Activated naive CD4-positive, alpha-beta T cell (primary cell): Measurements from ENCODE around the gene OSGIN1.
A peak's percentile ranks its signal among the peaks of the same experiment; 100 is the strongest.

Experiments used
- DNase-seq, 4 experiments: peaks; one replicate each; lab custom pipeline; 2025; lab: John Stamatoyannopoulos, UW

OSGIN1 gene

DNA sequence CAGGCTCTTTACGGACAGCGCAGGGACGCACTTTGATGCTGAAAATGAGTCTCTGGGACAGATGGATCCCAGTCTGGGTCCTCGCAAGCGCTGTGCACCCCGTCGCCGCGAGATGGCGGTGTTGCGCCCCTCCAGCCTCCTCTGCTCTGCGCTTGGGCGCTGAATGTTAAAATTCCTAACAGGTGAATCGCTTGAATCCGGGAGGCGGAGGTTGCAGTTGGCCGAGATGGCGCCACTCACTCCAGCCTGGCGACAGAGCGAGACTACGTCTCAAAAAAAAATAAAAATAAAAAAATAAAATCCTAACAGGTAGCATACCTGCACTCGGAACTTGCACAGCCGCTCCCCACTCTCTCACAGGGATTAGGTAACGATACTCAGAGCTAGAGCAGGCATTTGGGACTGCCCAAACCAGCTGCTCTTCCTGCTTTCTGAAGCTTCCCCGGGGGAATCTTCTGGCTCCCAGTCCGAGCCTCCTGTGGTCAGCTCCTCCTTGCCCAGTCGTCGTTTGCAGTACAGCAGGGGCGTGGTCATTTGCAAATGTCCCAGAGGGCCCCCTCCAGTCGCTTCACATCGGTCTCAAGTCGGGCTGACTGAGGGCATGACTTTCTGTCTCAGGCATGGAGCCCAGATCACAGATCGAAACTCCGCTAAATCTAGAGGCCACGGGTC lies 26.2 kb upstream of the OSGIN1 start:
- DNase-seq = peak; percentile 20 to 58 (median 44)

- no peak for DNase-seq
These were observed 24.5 kb upstream of the OSGIN1 start for GRCh38 chr16:83928341-83929055.

GRCh38 chr16:83929811-83930555 lies 23.1 kb upstream of the OSGIN1 start:
- no peak for DNase-seq

GRCh38 chr16:83930730-83931500 lies 22.1 kb upstream of the OSGIN1 start:
- no peak for DNase-seq

DNA sequence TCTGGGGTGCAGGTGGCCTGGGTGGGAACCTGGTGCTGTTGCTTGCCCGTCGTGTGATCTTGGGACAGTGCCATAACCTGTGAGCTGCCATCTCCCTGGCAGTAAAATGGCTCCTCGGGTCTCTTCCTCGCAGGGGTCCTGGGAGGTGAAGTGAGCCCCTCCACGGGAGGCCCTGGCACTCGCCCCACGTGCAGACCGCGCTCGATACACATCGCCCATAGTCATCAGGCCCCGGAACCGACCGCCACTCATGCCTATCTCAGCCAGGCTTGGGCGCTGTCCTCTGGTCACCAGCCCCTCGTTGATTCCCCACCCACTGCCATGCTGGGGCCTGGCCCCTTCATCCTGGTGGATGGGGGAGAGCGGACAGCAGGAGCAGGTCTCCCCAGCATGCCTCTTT lies 21.5 kb upstream of the OSGIN1 start:
- no peak for DNase-seq

DNA sequence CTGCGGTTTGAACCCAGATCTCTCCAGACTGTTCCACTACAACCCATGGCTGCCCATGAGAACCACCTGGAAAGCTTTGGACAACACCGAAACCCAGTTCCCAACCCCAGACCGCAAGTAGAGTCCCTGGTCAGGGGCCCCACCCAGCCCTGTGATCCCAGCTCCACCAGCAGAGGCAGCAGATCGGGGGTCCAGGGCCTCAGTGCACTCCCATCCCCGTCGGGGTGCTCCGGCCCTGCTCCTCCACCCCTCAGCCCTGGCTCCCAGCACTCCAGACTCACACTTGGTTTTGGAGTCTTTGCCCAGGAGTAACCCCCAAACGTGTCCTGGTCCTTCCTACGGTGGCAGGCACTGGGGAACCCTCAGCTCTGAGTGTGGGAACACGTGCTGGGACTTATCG lies 20.7 kb upstream of the OSGIN1 start:
- DNase-seq = no peak

DNA sequence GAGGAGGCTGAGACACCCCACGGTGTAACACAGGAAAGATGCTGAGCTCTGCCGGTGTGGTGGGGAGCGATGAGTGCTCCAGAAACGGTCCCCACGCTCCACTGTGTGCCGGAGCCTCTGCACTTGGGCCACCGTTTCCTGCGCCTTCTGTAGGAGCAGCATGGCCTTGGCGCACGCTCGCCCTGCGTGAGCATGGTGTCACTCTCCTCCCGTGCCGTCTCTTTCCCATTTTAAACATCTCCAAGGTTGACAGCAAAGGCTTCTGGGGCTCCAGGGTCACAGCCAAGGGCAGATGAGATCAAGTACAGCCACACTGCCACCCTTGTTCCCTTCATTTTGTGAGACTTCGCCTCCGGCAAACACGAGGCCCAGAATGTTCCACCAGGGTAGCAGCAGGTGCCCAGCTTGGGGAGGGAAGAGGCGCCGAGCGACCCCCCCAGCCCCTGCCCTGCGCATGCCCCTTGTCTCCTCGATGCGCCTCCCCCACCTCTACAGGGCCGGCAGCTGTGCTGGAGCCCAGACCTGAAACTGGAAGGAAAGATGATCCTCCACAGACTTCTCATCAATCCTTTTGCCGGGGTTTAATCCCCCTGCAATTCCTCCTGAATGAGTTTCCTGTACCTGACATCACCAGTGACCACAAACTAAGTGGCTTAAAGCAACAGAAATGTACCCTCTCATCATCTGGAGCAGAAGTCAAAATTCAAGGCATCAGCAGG lies 19.9 kb upstream of the OSGIN1 start:
- no peak for DNase-seq

DNA sequence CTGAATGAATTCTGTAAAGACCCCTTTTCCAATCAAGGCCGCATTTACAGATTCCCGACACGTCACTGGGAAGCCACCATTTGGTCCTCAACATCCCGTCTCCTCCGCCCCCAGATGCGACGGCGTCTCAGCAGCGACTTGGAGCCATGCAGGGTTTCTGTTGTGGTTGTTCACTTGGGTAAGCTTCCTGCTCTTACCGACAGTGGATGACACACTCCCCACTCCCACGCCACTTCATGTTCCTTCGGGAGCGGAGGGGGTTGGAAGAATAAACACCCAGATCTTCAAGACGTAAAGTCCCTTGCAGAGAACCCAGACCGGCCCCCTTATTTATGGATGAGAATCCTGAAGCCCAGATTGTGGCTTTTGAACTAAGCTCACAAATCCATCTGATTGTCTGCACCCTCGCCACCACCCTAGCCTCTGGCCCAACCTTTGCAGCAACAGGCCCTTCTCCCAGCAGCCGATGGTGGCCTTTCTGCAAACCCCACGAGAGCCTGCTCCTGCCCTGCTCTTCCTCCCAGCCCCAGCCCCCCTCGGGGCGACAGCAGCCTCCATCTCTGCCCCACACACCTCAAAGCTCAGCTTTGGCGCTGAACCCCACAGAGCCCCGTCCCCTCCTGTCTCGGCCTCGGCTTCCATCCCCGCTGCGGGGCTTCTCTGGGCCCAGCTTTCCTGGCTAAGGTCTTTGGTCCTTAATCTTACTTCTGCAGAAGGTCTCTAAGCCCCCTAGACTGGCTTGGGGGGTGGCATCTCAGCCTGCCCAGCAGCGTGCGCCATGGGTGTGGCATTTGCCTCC lies 19.0 kb upstream of the OSGIN1 start:
- no peak for DNase-seq

DNA sequence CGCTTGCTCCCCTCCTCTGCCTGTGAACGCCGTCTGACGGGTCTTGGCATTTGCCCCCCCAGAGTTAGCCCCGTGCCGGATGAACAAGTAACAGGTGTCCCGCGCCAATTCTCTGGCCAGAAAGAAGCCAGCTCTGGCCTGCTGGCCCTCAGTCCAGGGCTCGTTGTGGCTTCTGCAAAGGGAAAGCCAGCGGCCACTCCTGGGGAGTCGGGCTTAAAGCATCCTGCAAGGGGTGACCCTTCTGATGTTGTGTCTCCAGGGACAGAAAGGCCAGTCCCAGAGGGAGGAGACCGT lies 18.4 kb upstream of the OSGIN1 start:
- no peak for DNase-seq

DNA sequence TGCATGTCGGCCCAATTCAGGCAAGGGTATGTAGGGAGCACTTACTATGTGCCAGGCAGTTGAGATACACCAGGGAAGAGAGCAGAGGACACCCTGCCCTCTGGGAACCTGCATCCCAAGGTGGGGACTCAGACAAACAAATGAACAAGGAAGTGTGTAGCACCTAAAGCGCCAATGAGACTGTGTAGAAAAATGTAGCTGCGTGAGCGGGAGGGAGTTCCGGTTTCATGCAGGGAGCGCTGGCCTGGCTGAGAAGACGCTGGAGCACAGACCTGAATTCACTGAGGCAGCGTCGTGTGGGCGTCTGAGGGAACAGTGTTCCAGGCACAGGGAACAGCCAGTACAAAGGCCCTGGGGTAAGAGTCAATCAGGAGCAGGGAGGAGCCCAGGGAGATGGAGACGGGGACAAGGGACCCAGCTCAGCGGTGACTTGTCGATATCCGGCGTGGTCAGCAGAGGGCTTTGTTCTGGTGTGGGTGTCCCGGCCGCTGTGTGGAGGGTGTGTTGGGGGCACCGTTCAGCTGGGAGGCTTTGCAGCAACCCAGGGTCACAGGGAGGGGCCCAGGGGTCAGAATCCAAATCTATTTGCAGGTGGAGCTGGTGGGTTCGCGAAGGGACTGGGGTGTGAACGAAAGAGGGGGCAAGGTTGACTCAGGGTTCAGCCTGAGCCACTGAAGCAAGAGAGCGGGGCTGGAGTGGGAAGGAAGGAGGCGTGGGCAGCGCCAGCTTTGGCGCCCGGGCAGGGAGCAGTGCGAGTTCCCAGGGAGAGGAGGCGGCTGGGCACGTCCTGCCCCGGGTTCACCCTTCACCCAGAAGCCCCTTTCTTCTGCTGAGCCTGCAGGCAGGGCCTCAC lies 17.8 kb upstream of the OSGIN1 start:
- no peak for DNase-seq

- DNase-seq = no peak
These were observed 17.2 kb upstream of the OSGIN1 start for GRCh38 chr16:83935858-83936255.

GRCh38 chr16:83936581-83937165 lies 16.4 kb upstream of the OSGIN1 start:
- DNase-seq = no peak

GRCh38 chr16:83937267-83937666 lies 15.8 kb upstream of the OSGIN1 start:
- no peak for DNase-seq

GRCh38 chr16:83937922-83938885 lies 14.8 kb upstream of the OSGIN1 start:
- no peak for DNase-seq

DNA sequence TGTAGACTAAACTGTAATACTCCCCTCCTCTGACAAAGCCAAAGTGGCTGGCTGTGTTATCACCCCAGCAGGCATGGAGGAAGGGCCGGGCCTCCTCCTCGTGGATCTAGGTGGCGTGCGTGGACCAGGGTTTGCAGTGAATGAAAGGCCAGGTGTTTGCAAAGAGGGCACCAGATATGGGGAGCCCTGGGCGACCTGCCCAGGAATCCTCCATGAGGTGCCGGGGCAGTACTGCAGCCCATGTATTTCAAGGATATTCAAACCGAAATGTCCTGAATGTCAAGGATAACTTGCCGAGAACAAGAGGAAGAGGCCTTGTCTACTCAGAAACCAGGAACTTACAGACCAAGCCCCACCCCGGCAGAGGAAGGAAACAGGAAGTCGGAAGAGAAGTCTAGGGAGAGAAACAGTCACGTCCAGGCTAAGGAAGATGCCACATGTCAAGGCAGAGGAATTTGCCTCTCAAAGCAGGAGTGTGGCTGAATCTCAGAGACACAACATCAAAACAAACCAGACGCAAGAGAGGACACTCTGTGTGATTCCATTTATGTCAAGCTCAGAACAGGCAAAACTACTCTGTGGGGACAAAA lies 13.7 kb upstream of the OSGIN1 start:
- no peak for DNase-seq

DNA sequence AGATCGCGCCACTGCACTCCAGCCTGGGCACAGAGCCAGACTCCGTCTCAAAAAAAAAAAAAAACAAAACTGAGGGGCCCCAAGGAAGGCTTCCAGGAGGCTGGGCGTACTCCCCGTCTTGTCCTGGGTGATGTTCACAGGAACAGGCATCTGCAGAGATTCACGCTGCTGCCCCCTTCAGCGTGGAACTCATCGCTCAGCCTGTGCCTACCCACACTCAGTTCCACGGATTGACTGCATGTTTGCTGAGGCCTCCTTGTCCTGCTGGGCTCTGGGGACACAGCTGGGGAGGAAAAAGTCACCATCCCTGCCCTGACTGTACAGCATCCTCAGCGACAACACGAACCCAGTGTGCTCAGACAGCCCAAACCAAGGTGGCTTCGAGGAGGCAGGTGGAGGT lies 12.9 kb upstream of the OSGIN1 start:
- DNase-seq = no peak

DNA sequence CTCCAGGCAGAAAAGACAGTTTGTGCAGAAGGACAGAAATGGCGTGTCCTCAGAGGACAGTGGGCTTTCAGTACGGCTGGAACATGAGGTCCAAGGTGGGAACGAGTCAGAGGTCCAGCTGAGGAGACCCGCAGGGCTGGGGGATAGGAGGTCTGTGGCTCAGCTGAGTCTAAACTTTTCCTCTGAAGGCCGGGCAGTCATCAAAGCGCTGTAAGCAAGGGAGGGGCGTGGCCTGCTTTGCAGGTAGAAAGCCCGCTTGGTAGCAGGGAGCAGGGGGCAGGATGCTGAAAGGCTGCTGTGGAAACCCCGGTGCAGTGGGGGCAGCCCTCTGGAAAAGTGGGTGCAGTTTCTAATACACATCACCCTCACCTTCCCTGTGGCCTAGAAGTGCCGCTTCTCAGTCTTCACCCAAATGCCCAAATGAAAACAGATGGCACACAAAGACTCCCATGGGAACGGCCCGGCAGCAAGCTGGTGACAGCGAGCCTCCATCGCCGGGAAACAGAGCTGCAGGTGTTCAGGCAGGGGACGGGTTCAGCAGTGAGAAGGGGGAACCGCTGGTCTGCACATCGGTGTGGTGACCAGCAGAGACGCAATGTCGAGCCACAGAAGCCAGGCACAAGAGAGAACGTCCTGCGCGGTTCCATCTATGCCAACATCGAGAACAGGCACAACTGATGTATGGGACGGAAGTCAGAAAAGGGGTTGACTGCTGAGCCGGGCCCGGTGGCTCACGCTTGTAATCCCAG lies 12.2 kb upstream of the OSGIN1 start:
- no peak for DNase-seq
